Measurements from ENCODE around the gene HHATL. TPM values are rescaled to one million over a fixed set of nuclear protein-coding genes. Genes with fewer than 3 reads are reported as not detected.

Gene HHATL
- total and polyA plus RNA-seq, 5 donors: 480 to 768 (median 586) TPM

- WGBS: 57% methylated on average over 2 of the region's 2 CpGs
- intact Hi-C loops (cut with DNase I): no loop called here
- Histone ChIP-seq H3K9me3 (ENCODE audit: control insufficient read depth, low read length) (no peaks in the 10 kb centered on the region), H3K4me1 (ENCODE audit: control insufficient read depth, insufficient read depth, low read length) (no peaks in the 10 kb centered on the region), H3K27me3 (ENCODE audit: control insufficient read depth, insufficient read depth) (no peaks in the 10 kb centered on the region), H3K27ac (ENCODE audit: low read length) (no peak overlapping the region), H3K4me3 (ENCODE audit: low read length) (no peak overlapping the region)
- ATAC-seq (no peak), DNase-seq (peak in 1 of 3 donors; percentile 3)
These were observed 11.1 kb upstream of the HHATL start for GRCh38 chr3:42713747-42714146.

GRCh38 chr3:42712688-42713372, 10.2 kb upstream of the HHATL start:
- no peaks in the 10 kb centered on the region for H3K9me3 ChIP-seq (ENCODE audit: control insufficient read depth, low read length)
- no peak overlapping the region for H3K27ac ChIP-seq (ENCODE audit: low read length)
- H3K27me3 ChIP-seq (ENCODE audit: control insufficient read depth, insufficient read depth): no peaks in the 10 kb centered on the region
- WGBS: 76% methylated on average over 5 of the region's 5 CpGs
- intact Hi-C loops (cut with DNase I): no loop called here
- H3K4me1 ChIP-seq (ENCODE audit: control insufficient read depth, insufficient read depth, low read length): no peaks in the 10 kb centered on the region
- DNase-seq (peak in 1 of 3 donors; percentile 7), ATAC-seq (no peak)
- no peak overlapping the region for H3K4me3 ChIP-seq (ENCODE audit: low read length)

- no peak overlapping the region for H3K27ac ChIP-seq (ENCODE audit: low read length)
- WGBS: 90% methylated on average over 4 of the region's 4 CpGs
- DNase-seq (no peak), ATAC-seq (no peak)
- intact Hi-C loops (cut with DNase I): no loop called here
- no peak overlapping the region for H3K4me3 ChIP-seq (ENCODE audit: low read length)
- no peaks in the 10 kb centered on the region for H3K27me3 ChIP-seq (ENCODE audit: control insufficient read depth, insufficient read depth)
- H3K9me3 ChIP-seq (ENCODE audit: control insufficient read depth, low read length): no peaks in the 10 kb centered on the region
- no peaks in the 10 kb centered on the region for H3K4me1 ChIP-seq (ENCODE audit: control insufficient read depth, insufficient read depth, low read length)
These were observed 9.7 kb upstream of the HHATL start for GRCh38 chr3:42712344-42712648.

GRCh38 chr3:42711491-42712343, 9.1 kb upstream of the HHATL start:
- WGBS: 41% methylated on average over 6 of the region's 6 CpGs
- DNase-seq (peak in 1 of 3 donors; percentile 32), ATAC-seq (no peak)
- no peak overlapping the region for H3K27ac ChIP-seq (ENCODE audit: low read length)
- H3K27me3 ChIP-seq (ENCODE audit: control insufficient read depth, insufficient read depth): no peaks in the 10 kb centered on the region
- H3K9me3 ChIP-seq (ENCODE audit: control insufficient read depth, low read length): no peaks in the 10 kb centered on the region
- H3K4me1 ChIP-seq (ENCODE audit: control insufficient read depth, insufficient read depth, low read length): no peaks in the 10 kb centered on the region
- H3K4me3 ChIP-seq (ENCODE audit: low read length): no peak overlapping the region
- intact Hi-C loops (cut with DNase I): no loop called here

GRCh38 chr3:42710323-42711021, 7.9 kb upstream of the HHATL start:
- intact Hi-C loops (cut with DNase I): no loop called here
- 83% methylated on average over 7 of the region's 7 CpGs for WGBS
- H3K4me3 ChIP-seq (ENCODE audit: low read length): no peak overlapping the region
- no peaks in the 10 kb centered on the region for H3K4me1 ChIP-seq (ENCODE audit: control insufficient read depth, insufficient read depth, low read length)
- DNase-seq: peak in 1 of 3 donors; percentile 13
- no peak overlapping the region for H3K27ac ChIP-seq (ENCODE audit: low read length)
- H3K27me3 ChIP-seq (ENCODE audit: control insufficient read depth, insufficient read depth): no peaks in the 10 kb centered on the region
- H3K9me3 ChIP-seq (ENCODE audit: control insufficient read depth, low read length): no peaks in the 10 kb centered on the region
- no peak for ATAC-seq

GRCh38 chr3:42709621-42710020, 7.0 kb upstream of the HHATL start:
- Histone ChIP-seq H3K27ac (ENCODE audit: low read length) (no peak overlapping the region), H3K4me1 (ENCODE audit: control insufficient read depth, insufficient read depth, low read length) (no peaks in the 10 kb centered on the region), H3K9me3 (ENCODE audit: control insufficient read depth, low read length) (no peaks in the 10 kb centered on the region), H3K4me3 (ENCODE audit: low read length) (no peak overlapping the region), H3K27me3 (ENCODE audit: control insufficient read depth, insufficient read depth) (no peaks in the 10 kb centered on the region)
- DNase-seq (peak in 1 of 3 donors; percentile 40), ATAC-seq (no peak)
- 93% methylated on average over 10 of the region's 10 CpGs for WGBS
- intact Hi-C loops (cut with DNase I): no loop called here

- DNase-seq: peak in 1 of 3 donors; percentile 43
- H3K4me1 ChIP-seq (ENCODE audit: control insufficient read depth, insufficient read depth, low read length): no peaks in the 10 kb centered on the region
- intact Hi-C loops (cut with DNase I): no loop called here
- H3K9me3 ChIP-seq (ENCODE audit: control insufficient read depth, low read length): no peaks in the 10 kb centered on the region
- no peak for ATAC-seq
- no peak overlapping the region for H3K27ac ChIP-seq (ENCODE audit: low read length)
- H3K27me3 ChIP-seq (ENCODE audit: control insufficient read depth, insufficient read depth): no peaks in the 10 kb centered on the region
- 87% methylated on average over 10 of the region's 10 CpGs for WGBS
- H3K4me3 ChIP-seq (ENCODE audit: low read length): no peak overlapping the region
These were observed 6.1 kb upstream of the HHATL start for GRCh38 chr3:42708611-42709151.

- DNase-seq (peak in 1 of 3 donors; percentile 25), ATAC-seq (no peak)
- Histone ChIP-seq H3K27me3 (ENCODE audit: control insufficient read depth, insufficient read depth) (no peaks in the 10 kb centered on the region), H3K4me3 (ENCODE audit: low read length) (no peak overlapping the region), H3K27ac (ENCODE audit: low read length) (no peak overlapping the region), H3K4me1 (ENCODE audit: control insufficient read depth, insufficient read depth, low read length) (no peaks in the 10 kb centered on the region), H3K9me3 (ENCODE audit: control insufficient read depth, low read length) (no peaks in the 10 kb centered on the region)
- 78% methylated on average over 8 of the region's 8 CpGs for WGBS
- intact Hi-C loops (cut with DNase I): no loop called here
These were observed 5.2 kb upstream of the HHATL start for GRCh38 chr3:42707620-42708355.

GRCh38 chr3:42706721-42707619, 4.4 kb upstream of the HHATL start:
- no peaks in the 10 kb centered on the region for H3K9me3 ChIP-seq (ENCODE audit: control insufficient read depth, low read length)
- no peaks in the 10 kb centered on the region for H3K4me1 ChIP-seq (ENCODE audit: control insufficient read depth, insufficient read depth, low read length)
- 73% methylated on average over 7 of the region's 7 CpGs for WGBS
- H3K27me3 ChIP-seq (ENCODE audit: control insufficient read depth, insufficient read depth): no peaks in the 10 kb centered on the region
- ATAC-seq (no peak), DNase-seq (peak in 1 of 3 donors; percentile 28)
- no peak overlapping the region for H3K4me3 ChIP-seq (ENCODE audit: low read length)
- intact Hi-C loops (cut with DNase I): no loop called here
- no peak overlapping the region for H3K27ac ChIP-seq (ENCODE audit: low read length)

Data from right cardiac atrium (tissue), 5 donors.